ENCODE data around the gene TNFSF11.

DNA sequence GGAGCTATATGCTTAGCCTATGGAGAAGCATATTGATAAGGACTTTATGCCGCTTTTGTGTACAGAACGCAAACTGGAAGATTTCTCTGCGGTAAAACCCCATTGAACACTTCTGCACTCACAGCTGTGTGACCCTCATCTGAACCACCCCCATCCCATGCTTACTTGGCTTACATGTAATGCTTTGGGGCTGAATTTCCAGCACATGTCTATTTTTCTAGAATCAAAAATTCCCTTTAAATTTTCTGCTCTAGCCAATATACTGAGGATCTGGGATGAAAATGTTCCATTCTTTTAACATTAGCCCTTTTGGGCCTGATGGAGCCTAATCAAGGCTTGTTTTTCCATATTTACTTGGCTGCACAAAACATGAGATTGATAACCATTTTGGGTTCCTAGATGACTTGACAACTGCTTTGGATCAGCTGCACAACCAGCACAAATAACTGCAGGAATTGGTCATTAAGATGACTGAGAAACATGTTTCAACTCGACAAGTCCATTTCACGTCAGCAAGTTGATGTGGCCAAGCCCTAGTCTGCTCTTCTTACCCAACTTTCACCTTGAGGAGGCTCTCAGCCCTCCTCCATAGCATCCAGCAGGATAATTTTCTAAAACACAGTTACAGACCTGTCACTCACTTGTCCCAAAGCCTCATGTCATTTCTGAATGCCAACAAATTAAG is 52.4 kb downstream of the TNFSF11 start:
- TF ChIP-seq EZH2 (IDR thresholded peaks at IDR 0.05; ENCODE audit: low read depth, unreplicated experiment), result no peak
- TF ChIP-seq, protein P1, sequence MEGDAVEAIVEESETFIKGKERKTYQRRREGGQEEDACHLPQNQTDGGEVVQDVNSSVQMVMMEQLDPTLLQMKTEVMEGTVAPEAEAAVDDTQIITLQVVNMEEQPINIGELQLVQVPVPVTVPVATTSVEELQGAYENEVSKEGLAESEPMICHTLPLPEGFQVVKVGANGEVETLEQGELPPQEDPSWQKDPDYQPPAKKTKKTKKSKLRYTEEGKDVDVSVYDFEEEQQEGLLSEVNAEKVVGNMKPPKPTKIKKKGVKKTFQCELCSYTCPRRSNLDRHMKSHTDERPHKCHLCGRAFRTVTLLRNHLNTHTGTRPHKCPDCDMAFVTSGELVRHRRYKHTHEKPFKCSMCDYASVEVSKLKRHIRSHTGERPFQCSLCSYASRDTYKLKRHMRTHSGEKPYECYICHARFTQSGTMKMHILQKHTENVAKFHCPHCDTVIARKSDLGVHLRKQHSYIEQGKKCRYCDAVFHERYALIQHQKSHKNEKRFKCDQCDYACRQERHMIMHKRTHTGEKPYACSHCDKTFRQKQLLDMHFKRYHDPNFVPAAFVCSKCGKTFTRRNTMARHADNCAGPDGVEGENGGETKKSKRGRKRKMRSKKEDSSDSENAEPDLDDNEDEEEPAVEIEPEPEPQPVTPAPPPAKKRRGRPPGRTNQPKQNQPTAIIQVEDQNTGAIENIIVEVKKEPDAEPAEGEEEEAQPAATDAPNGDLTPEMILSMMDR (conservative IDR thresholded peaks at IDR 0.05; ENCODE audit: low read depth in 2 of 2), result no peak
- no peak for TF ChIP-seq POLR2AphosphoS5 (IDR thresholded peaks at IDR 0.05; ENCODE audit: low read depth)
- TF ChIP-seq, protein P2, sequence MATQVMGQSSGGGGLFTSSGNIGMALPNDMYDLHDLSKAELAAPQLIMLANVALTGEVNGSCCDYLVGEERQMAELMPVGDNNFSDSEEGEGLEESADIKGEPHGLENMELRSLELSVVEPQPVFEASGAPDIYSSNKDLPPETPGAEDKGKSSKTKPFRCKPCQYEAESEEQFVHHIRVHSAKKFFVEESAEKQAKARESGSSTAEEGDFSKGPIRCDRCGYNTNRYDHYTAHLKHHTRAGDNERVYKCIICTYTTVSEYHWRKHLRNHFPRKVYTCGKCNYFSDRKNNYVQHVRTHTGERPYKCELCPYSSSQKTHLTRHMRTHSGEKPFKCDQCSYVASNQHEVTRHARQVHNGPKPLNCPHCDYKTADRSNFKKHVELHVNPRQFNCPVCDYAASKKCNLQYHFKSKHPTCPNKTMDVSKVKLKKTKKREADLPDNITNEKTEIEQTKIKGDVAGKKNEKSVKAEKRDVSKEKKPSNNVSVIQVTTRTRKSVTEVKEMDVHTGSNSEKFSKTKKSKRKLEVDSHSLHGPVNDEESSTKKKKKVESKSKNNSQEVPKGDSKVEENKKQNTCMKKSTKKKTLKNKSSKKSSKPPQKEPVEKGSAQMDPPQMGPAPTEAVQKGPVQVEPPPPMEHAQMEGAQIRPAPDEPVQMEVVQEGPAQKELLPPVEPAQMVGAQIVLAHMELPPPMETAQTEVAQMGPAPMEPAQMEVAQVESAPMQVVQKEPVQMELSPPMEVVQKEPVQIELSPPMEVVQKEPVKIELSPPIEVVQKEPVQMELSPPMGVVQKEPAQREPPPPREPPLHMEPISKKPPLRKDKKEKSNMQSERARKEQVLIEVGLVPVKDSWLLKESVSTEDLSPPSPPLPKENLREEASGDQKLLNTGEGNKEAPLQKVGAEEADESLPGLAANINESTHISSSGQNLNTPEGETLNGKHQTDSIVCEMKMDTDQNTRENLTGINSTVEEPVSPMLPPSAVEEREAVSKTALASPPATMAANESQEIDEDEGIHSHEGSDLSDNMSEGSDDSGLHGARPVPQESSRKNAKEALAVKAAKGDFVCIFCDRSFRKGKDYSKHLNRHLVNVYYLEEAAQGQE (IDR thresholded peaks at IDR 0.05; ENCODE audit: unreplicated experiment), result no peak
- no peak for TF ChIP-seq EZH2phosphoT487 (IDR thresholded peaks at IDR 0.05; ENCODE audit: unreplicated experiment)
- TF ChIP-seq CREB1 (CRISPR knock-in tag; IDR thresholded peaks at IDR 0.05; ENCODE audit: low read depth), result no peak
- no peak for TF ChIP-seq ZNF331 (CRISPR knock-in tag; IDR thresholded peaks at IDR 0.05; ENCODE audit: low read depth)
- no peak for TF ChIP-seq NANOG (IDR thresholded peaks at IDR 0.05; ENCODE audit: borderline replicate concordance)
- TF ChIP-seq, protein P3, sequence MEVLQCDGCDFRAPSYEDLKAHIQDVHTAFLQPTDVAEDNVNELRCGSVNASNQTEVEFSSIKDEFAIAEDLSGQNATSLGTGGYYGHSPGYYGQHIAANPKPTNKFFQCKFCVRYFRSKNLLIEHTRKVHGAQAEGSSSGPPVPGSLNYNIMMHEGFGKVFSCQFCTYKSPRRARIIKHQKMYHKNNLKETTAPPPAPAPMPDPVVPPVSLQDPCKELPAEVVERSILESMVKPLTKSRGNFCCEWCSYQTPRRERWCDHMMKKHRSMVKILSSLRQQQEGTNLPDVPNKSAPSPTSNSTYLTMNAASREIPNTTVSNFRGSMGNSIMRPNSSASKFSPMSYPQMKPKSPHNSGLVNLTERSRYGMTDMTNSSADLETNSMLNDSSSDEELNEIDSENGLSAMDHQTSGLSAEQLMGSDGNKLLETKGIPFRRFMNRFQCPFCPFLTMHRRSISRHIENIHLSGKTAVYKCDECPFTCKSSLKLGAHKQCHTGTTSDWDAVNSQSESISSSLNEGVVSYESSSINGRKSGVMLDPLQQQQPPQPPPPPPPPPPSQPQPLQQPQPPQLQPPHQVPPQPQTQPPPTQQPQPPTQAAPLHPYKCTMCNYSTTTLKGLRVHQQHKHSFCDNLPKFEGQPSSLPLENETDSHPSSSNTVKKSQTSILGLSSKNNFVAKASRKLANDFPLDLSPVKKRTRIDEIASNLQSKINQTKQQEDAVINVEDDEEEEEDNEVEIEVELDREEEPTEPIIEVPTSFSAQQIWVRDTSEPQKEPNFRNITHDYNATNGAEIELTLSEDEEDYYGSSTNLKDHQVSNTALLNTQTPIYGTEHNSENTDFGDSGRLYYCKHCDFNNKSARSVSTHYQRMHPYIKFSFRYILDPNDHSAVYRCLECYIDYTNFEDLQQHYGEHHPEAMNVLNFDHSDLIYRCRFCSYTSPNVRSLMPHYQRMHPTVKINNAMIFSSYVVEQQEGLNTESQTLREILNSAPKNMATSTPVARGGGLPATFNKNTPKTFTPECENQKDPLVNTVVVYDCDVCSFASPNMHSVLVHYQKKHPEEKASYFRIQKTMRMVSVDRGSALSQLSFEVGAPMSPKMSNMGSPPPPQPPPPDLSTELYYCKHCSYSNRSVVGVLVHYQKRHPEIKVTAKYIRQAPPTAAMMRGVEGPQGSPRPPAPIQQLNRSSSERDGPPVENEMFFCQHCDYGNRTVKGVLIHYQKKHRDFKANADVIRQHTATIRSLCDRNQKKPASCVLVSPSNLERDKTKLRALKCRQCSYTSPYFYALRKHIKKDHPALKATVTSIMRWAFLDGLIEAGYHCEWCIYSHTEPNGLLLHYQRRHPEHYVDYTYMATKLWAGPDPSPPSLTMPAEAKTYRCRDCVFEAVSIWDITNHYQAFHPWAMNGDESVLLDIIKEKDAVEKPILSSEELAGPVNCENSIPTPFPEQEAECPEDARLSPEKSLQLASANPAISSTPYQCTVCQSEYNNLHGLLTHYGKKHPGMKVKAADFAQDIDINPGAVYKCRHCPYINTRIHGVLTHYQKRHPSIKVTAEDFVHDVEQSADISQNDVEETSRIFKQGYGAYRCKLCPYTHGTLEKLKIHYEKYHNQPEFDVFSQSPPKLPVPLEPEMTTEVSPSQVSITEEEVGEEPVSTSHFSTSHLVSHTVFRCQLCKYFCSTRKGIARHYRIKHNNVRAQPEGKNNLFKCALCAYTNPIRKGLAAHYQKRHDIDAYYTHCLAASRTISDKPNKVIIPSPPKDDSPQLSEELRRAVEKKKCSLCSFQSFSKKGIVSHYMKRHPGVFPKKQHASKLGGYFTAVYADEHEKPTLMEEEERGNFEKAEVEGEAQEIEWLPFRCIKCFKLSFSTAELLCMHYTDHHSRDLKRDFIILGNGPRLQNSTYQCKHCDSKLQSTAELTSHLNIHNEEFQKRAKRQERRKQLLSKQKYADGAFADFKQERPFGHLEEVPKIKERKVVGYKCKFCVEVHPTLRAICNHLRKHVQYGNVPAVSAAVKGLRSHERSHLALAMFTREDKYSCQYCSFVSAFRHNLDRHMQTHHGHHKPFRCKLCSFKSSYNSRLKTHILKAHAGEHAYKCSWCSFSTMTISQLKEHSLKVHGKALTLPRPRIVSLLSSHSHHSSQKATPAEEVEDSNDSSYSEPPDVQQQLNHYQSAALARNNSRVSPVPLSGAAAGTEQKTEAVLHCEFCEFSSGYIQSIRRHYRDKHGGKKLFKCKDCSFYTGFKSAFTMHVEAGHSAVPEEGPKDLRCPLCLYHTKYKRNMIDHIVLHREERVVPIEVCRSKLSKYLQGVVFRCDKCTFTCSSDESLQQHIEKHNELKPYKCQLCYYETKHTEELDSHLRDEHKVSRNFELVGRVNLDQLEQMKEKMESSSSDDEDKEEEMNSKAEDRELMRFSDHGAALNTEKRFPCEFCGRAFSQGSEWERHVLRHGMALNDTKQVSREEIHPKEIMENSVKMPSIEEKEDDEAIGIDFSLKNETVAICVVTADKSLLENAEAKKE (CRISPR knock-in tag; IDR thresholded peaks at IDR 0.05), result no peak
- TF ChIP-seq STAT1 (IDR thresholded peaks at IDR 0.05; ENCODE audit: unreplicated experiment), result no peak
- TF ChIP-seq JUNB (IDR thresholded peaks at IDR 0.05; ENCODE audit: unreplicated experiment), result no peak
- no peak for TF ChIP-seq ZNF114 (CRISPR knock-in tag; IDR thresholded peaks at IDR 0.05)
- TF ChIP-seq, protein P4, sequence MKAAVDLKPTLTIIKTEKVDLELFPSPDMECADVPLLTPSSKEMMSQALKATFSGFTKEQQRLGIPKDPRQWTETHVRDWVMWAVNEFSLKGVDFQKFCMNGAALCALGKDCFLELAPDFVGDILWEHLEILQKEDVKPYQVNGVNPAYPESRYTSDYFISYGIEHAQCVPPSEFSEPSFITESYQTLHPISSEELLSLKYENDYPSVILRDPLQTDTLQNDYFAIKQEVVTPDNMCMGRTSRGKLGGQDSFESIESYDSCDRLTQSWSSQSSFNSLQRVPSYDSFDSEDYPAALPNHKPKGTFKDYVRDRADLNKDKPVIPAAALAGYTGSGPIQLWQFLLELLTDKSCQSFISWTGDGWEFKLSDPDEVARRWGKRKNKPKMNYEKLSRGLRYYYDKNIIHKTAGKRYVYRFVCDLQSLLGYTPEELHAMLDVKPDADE (IDR thresholded peaks at IDR 0.05), result no peak
